Transverse colon (tissue), 4 donors: Measurements from ENCODE around the gene IKBKG.
"Not testable (repeated sequence)": the region's sequence is repeated elsewhere in the genome, so short reads cannot be mapped to it uniquely, and the experiment has no call there.

Experiments
- CTCF ChIP-seq, 5 experiments: fragments of 200-600 bp in 3 of 5; fragments of 450-650 bp in 2 of 5; sonication (generic) in 3 of 5; IDR thresholded peaks; 1 replicate in 2 of 5; 2 replicates in 3 of 5; pipeline ENCODE4 v1.5.1; 2016 to 2017; ENCODE audit warnings: antibody characterized with exemption in 5 of 5, inconsistent platforms in 3 of 5, mild to moderate bottlenecking in 2 of 5, moderate library complexity in 1 of 5
- EP300 ChIP-seq: sonication (generic); formaldehyde crosslinking; IDR thresholded peaks from one replicate; pipeline ENCODE4 v1.6.1; 2017; ENCODE audit warnings: antibody characterized with exemption, low read depth
- POLR2A ChIP-seq: fragments of 450-650 bp; IDR thresholded peaks from one replicate; pipeline ENCODE4 v1.6.1; 2016; ENCODE audit warnings: antibody characterized with exemption, mild to moderate bottlenecking, moderate library complexity
- POLR2AphosphoS5 ChIP-seq, 3 donors: sonication (generic); formaldehyde crosslinking; IDR thresholded peaks; one replicate each; pipeline ENCODE4 v1.6.1; 2016; ENCODE audit warnings: antibody characterized with exemption in 3 of 3

- not testable (repeated sequence) for TF ChIP-seq CTCF (IDR thresholded peaks at IDR 0.05); POLR2A; EP300; POLR2AphosphoS5 (IDR thresholded peaks at IDR 0.05)
Observed at GRCh38 chrX:154570361-154570760, 22.9 kb downstream of the IKBKG start.
